Measurements from ENCODE around the gene IVNS1ABP.

Gene IVNS1ABP

DNA sequence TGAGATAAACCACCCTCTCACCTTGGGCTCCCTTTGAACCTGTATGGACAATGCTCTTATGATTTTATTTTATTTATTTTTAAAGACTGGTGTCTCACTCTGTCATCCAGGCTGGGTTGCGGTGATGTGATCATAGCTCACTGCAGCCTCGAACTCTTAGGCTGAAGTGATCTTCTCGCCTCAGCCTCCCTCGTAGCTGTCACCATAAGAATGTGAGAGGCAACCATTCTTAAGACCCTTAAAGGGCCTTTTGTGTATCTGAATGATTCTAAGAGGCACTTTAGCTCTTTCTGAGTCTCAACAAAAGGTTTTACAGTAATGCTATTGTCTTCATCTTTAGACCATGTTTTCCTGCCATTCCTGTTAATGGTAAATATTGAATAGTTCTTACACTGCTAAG lies 67.0 kb downstream of the IVNS1ABP start:
- DNase-seq (ENCODE audit: low read depth): no peak
- no peak overlapping the region for H3K4me3 ChIP-seq (ENCODE audit: low read length)
- H3K36me3 ChIP-seq (ENCODE audit: control insufficient read depth, insufficient read depth, low read length, severe bottlenecking): no peaks in the 10 kb centered on the region
- H3K27me3 ChIP-seq (replicated peaks; ENCODE audit: control insufficient read depth, insufficient read depth, low read length): no peaks in the 10 kb centered on the region
- no peak overlapping the region for H3K9ac ChIP-seq (ENCODE audit: low read length)
- H3K4me1 ChIP-seq (ENCODE audit: control insufficient read depth, insufficient read depth, low read length): no peaks in the 10 kb centered on the region
- H3K9me3 ChIP-seq (ENCODE audit: control insufficient read depth, low read length): no peaks in the 10 kb centered on the region

DNA sequence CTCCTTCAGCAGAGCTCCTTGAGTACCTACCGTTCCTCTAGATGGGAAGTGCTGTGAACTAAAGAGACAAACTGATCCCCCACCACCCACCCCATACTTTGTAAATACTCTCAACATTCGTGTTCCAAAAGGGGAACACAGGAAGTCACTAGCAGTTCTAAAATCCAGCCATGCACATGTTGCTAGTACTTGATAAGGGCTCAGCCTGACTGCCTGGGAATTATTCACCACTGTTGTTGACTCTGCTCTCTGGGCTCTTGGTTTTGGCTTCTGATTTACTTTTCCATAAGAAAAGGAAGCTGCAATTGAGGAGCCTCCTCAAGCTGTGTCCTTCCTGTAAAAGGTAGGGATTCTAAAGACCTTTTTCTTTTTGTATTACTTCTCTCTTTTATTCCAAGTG lies 67.5 kb downstream of the IVNS1ABP start:
- no peak for DNase-seq (ENCODE audit: low read depth)
- Histone ChIP-seq H3K9me3 (ENCODE audit: control insufficient read depth, low read length) (no peaks in the 10 kb centered on the region), H3K4me1 (ENCODE audit: control insufficient read depth, insufficient read depth, low read length) (no peaks in the 10 kb centered on the region), H3K27me3 (replicated peaks; ENCODE audit: control insufficient read depth, insufficient read depth, low read length) (no peaks in the 10 kb centered on the region), H3K4me3 (ENCODE audit: low read length) (no peak overlapping the region), H3K9ac (ENCODE audit: low read length) (no peak overlapping the region), H3K36me3 (ENCODE audit: control insufficient read depth, insufficient read depth, low read length, severe bottlenecking) (no peaks in the 10 kb centered on the region)
